Measurements from ENCODE around the gene TWF1. TPM values are rescaled to one million over a fixed set of nuclear protein-coding genes. Genes with fewer than 3 reads are reported as not detected.
A peak's percentile ranks its signal among the peaks of the same experiment; 100 is the strongest.
"Not testable (repeated sequence)": the region's sequence is repeated elsewhere in the genome, so short reads cannot be mapped to it uniquely, and the experiment has no call there.

The TWF1 gene
- total RNA-seq, 2 donors from 2014 or later: 17.2 to 28.2 TPM

- H3K36me3 Mint-ChIP-seq: peaks cover 36 to 40% of the 10 kb centered on the region in 2 donors
- no peak overlapping the region for H3K27ac Mint-ChIP-seq
- ATAC-seq (no peak), DNase-seq (ENCODE audit: low spot score in 2 of 2) (no peak)
- H3K9me3 Mint-ChIP-seq: peaks cover 4 to 5% of the 10 kb centered on the region in 2 donors
These were observed 44.6 kb downstream of the TWF1 start for GRCh38 chr12:43761500-43761899.

- Mint-ChIP-seq H3K27ac (peak overlapping the region; percentile 69 to 97), H3K36me3 (peaks cover 43 to 47% of the 10 kb centered on the region in 2 donors), H3K9me3 (peaks cover 4 to 7% of the 10 kb centered on the region in 2 donors)
- DNase-seq (ENCODE audit: low spot score in 2 of 2): no peak
- ATAC-seq: no peak
These were observed 45.7 kb downstream of the TWF1 start for GRCh38 chr12:43760396-43760795.

- Mint-ChIP-seq H3K9me3 (peaks cover 4 to 7% of the 10 kb centered on the region in 2 donors), H3K36me3 (peaks cover 50 to 55% of the 10 kb centered on the region in 2 donors), H3K27ac (peak within 1 kb of the TSS; percentile 97 to 99)
- peak; percentile 89 to 98 for ATAC-seq
- DNase-seq (ENCODE audit: low spot score in 2 of 2): peak; percentile 87 to 93
These were observed 47.2 kb downstream of the TWF1 start, which contains the start of the genes IRAK4 and PUS7L for GRCh38 chr12:43758728-43759563. Gene IRAK4, plus strand, starts transcription at chr12:43758951. Its CDS starts 9,161 bp downstream, at chr12:43768112. Gene PUS7L, minus strand, starts transcription at chr12:43758790. Its CDS starts 3,545 bp downstream, at chr12:43755245.

DNA sequence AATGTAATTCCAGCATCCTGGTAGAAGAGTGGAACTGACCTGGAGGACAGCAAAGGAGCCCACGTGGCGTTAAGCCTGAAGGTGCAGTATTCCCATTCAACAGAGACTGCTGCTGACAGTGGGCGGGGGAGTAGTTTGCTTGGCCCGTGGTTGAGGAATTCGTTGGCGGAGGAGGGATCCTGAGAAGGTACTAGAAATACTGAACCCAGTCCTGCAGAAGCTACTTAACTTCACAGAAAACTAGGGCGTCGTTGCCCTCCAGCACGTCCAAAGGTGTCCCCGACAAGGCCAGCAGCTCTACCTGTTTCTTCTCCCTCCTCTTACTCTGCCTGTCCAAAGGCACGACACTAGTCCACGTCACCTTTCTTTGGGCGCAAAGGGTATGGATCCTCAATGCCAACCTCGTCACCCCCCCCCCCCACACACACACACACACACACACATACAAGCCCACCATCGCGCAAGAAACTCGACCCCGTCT lies 47.8 kb downstream of the TWF1 start:
- Mint-ChIP-seq H3K36me3 (peaks cover 45 to 55% of the 10 kb centered on the region in 2 donors), H3K9me3 (peaks cover 0 to 3% of the 10 kb centered on the region in 2 donors), H3K27ac (peak overlapping the region; percentile 91 to 97)
- DNase-seq (ENCODE audit: low spot score in 2 of 2) (peak; percentile 26 to 56), ATAC-seq (peak in 1 of 2 donors; percentile 39)

DNA sequence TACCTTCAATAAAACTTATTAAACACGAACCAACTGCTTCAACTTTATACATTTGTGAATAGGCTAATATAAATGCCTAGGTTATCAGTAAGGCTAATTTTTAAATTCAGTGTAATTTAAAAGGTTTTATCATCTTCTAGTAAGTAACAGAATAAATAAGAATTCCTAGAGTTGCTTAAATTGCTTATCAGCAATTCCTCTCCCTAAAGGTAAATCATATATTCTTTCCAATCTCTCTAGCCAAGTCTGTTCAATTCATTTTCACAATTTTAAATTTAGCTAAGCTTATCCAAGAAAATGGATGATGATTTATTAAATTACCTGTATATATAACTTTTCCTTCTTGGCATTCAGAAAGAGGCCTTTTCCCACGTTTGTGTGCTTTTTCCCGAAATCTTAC lies 52.1 kb downstream of the TWF1 start:
- peaks cover 40 to 67% of the 10 kb centered on the region in 2 donors for H3K36me3 Mint-ChIP-seq
- no peak overlapping the region for H3K27ac Mint-ChIP-seq
- peaks cover 7 to 9% of the 10 kb centered on the region in 2 donors for H3K9me3 Mint-ChIP-seq
- ATAC-seq (no peak), DNase-seq (ENCODE audit: low spot score in 2 of 2) (no peak)

DNA sequence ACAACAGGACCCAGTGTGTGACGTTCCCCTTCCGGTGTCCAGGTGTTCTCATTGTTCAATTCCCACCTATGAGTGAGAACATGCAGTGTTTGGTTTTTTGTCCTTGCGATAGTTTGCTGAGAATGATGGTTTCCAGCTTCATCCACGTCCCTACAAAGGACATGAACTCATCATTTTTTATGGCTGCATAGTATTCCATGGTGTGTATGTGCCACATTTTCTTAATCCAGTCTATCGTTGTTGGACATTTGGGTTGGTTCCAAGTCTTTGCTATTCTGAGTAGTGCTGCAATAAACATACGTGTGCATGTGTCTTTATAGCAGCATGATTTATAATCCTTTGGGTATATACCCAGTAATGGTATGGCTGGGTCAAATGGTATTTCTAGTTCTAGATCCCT lies 54.8 kb downstream of the TWF1 start:
- H3K27ac Mint-ChIP-seq; H3K9me3 Mint-ChIP-seq; ATAC-seq; DNase-seq (ENCODE audit: low spot score in 2 of 2): not testable (repeated sequence)
- H3K36me3 Mint-ChIP-seq: peaks cover 27 to 52% of the 10 kb centered on the region in 2 donors

- H3K9me3 Mint-ChIP-seq: peaks cover 6 to 7% of the 10 kb centered on the region in 2 donors
- peaks cover 27 to 48% of the 10 kb centered on the region in 2 donors for H3K36me3 Mint-ChIP-seq
- DNase-seq (ENCODE audit: low spot score in 2 of 2): no peak
- H3K27ac Mint-ChIP-seq: no peak overlapping the region
- no peak for ATAC-seq
These were observed 55.3 kb downstream of the TWF1 start for GRCh38 chr12:43750814-43751213.

GRCh38 chr12:43749016-43749415 lies 57.1 kb downstream of the TWF1 start:
- peaks cover 14 to 47% of the 10 kb centered on the region in 2 donors for H3K36me3 Mint-ChIP-seq
- no peak for DNase-seq (ENCODE audit: low spot score in 2 of 2)
- no peak for ATAC-seq
- H3K27ac Mint-ChIP-seq: no peak overlapping the region
- peaks cover 6 to 7% of the 10 kb centered on the region in 2 donors for H3K9me3 Mint-ChIP-seq

GRCh38 chr12:43744826-43745225 lies 61.3 kb downstream of the TWF1 start:
- no peak for ATAC-seq
- H3K36me3 Mint-ChIP-seq: peaks cover 9 to 27% of the 10 kb centered on the region in 2 donors
- H3K9me3 Mint-ChIP-seq: no peaks in the 10 kb centered on the region

More at GRCh38 chr12:43744826-43745225, 61.3 kb downstream of the TWF1 start:
- DNase-seq (ENCODE audit: low spot score in 2 of 2): no peak
- H3K27ac Mint-ChIP-seq: no peak overlapping the region

Other genes starting within 250 kb of the TWF1 start
- 10 to 100 TPM; 12.6 to 22.5 TPM for gene PUS7L, start 47.5 kb downstream of the TWF1 start, total RNA-seq
- 10 to 100 TPM; 11.6 to 31.0 TPM for gene IRAK4, start 47.4 kb downstream of the TWF1 start, total RNA-seq
- 1 to 10 TPM; 1.5 to 2.8 TPM for gene TMEM117, start 29.8 kb upstream of the TWF1 start, total RNA-seq

All from activated naive CD4-positive, alpha-beta T cell treated with anti-CD3 and anti-CD28 coated beads, Interleukin-2, amount 50 U/mL, for 72 hours (primary cell).